NB4 (cell line): Measurements from ENCODE around the gene MICOS13.

ENCODE experiments used
- DNase-seq: peaks from one replicate; pipeline ENCODE4 v3.0.0; 2010; ENCODE audit warnings: low read depth
- H3K4me3 ChIP-seq: one replicate; pipeline ENCODE4 v1.5.1; 2011; ENCODE audit warnings: mild to moderate bottlenecking, low read depth, low read length, moderate library complexity
- CTCF ChIP-seq: IDR thresholded peaks from one replicate; pipeline ENCODE4 v1.5.1; 2012; ENCODE audit warnings: low read depth, low read length
- MAX ChIP-seq: IDR thresholded peaks from 2 replicates; pipeline ENCODE4 v1.6.1; 2011; ENCODE audit warnings: low read depth, low read length
- MYC ChIP-seq: IDR thresholded peaks from 2 replicates; pipeline ENCODE4 v1.6.1; 2011; ENCODE audit warnings: low read depth, low read length
- POLR2A ChIP-seq: IDR thresholded peaks from 2 replicates; pipeline ENCODE4 v1.6.1; 2011; ENCODE audit warnings: mild to moderate bottlenecking; ENCODE audit not compliant: insufficient read length; ENCODE audit errors: extremely low read depth

MICOS13 gene

GRCh38 chr19:5651361-5651760 lies 29.0 kb downstream of the MICOS13 start:
- no peak for DNase-seq
- H3K4me3 ChIP-seq = no peak overlapping the region
- TF ChIP-seq MYC (no peak), CTCF (no peak), POLR2A (no peak), MAX (no peak)

GRCh38 chr19:5648464-5648863 lies 31.9 kb downstream of the MICOS13 start:
- H3K4me3 ChIP-seq = no peak overlapping the region
- TF ChIP-seq MAX (no peak), POLR2A (no peak), CTCF (no peak), MYC (no peak)
- no peak for DNase-seq

- DNase-seq = no peak
- no peak for TF ChIP-seq MYC
- no peak for TF ChIP-seq CTCF
- no peak for TF ChIP-seq MAX
- no peak for TF ChIP-seq POLR2A
- no peak overlapping the region for H3K4me3 ChIP-seq
These were observed 33.6 kb downstream of the MICOS13 start for GRCh38 chr19:5646703-5647102.

GRCh38 chr19:5645409-5645808 lies 34.9 kb downstream of the MICOS13 start:
- no peak overlapping the region for H3K4me3 ChIP-seq
- no peak for DNase-seq
- TF ChIP-seq POLR2A (no peak), MYC (no peak)

- H3K4me3 ChIP-seq = no peak overlapping the region
- no peak for TF ChIP-seq CTCF
- TF ChIP-seq MAX = no peak
- TF ChIP-seq MYC = no peak
- TF ChIP-seq POLR2A = no peak
- DNase-seq = no peak
These were observed 36.3 kb downstream of the MICOS13 start for GRCh38 chr19:5644037-5644436.

GRCh38 chr19:5643060-5643459 lies 37.3 kb downstream of the MICOS13 start:
- H3K4me3 ChIP-seq = no peak overlapping the region
- TF ChIP-seq CTCF (no peak), POLR2A (no peak), MYC (no peak), MAX (no peak)
- no peak for DNase-seq
